Stimulated activated CD4-positive, alpha-beta T cell treated with anti-CD3 and anti-CD28 coated beads, Interleukin-12 subunit alpha, Interleukin-12 subunit beta, amount 100 ng/mL, for 48 hours (primary cell): ENCODE data around the gene TPM2.

Source experiments
- DNase-seq, 3 donors: peaks; one replicate each; pipeline ENCODE4 v3.0.0-alpha.2; 2020; ENCODE audit warnings: low read depth in 2 of 3, low spot score in 1 of 3

The TPM2 gene

DNA sequence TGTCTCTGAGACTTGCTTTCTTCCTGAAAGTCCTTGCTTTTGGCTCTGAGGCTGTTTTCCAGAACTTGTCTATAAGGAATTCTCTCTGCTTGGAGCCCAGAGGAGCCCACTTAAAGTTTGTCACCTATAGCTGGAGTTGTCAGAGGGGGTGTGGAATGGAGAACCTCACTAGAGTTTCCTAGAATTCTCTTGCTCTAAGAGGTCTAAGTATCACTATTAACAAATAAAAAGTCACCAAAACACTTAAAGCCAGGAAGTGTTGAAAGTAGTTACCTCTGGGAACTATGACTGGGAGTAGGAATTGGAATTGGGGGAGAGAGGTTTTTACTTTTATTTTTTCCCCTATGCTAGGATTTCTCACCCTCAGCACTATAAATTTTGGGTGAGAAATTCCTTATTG lies 54.0 kb downstream of the TPM2 start:
- no peak for DNase-seq
